ENCODE data around the gene TNFAIP8. TPM values are rescaled to one million over a fixed set of nuclear protein-coding genes. Genes with fewer than 3 reads are reported as not detected.

Gene TNFAIP8
- total RNA-seq, 2 experiments from 2014 or later: 135 to 141 TPM

DNA sequence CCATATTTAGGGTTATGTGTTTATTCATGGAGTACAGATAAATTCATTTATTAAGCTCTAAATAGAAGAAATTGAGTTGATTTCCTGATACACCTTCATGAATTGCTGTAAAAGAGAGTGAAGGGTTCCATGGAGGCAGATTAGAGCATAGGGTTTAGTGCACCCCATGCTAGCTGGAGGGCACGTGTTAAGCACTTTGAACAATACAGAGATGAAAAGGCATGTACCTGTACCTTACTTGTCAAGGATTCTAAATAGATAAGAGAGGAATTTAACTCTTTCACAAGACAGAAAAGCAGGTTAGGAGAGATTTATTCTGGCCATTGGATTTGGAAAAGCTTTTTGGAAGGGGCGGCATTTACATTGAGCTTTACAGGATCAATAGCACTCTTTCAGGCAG is 23.3 kb downstream of the TNFAIP8 start:
- H3K27me3 Mint-ChIP-seq: no peaks in the 10 kb centered on the region
- no peaks in the 10 kb centered on the region for H3K9me3 Mint-ChIP-seq
- TF ChIP-seq, protein P1, sequence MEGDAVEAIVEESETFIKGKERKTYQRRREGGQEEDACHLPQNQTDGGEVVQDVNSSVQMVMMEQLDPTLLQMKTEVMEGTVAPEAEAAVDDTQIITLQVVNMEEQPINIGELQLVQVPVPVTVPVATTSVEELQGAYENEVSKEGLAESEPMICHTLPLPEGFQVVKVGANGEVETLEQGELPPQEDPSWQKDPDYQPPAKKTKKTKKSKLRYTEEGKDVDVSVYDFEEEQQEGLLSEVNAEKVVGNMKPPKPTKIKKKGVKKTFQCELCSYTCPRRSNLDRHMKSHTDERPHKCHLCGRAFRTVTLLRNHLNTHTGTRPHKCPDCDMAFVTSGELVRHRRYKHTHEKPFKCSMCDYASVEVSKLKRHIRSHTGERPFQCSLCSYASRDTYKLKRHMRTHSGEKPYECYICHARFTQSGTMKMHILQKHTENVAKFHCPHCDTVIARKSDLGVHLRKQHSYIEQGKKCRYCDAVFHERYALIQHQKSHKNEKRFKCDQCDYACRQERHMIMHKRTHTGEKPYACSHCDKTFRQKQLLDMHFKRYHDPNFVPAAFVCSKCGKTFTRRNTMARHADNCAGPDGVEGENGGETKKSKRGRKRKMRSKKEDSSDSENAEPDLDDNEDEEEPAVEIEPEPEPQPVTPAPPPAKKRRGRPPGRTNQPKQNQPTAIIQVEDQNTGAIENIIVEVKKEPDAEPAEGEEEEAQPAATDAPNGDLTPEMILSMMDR (IDR thresholded peaks at IDR 0.05): no peak
- ChIA-PET POLR2A (interaction anchor here (0.8 to 5.5 kb wide), 13 partner anchors 9 to 89 kb away, joined by 3 to 71 read pairs (median 4); no protein-coding TSS in a partner anchor), CTCF (interaction anchor here (0.9 to 4.0 kb wide), 8 partner anchors 10 to 111 kb away, joined by 3 to 28 read pairs (median 4); no protein-coding TSS in a partner anchor)
- no peak overlapping the region for H3K4me3 Mint-ChIP-seq
- H3K36me3 Mint-ChIP-seq (ENCODE audit: low read depth): peaks cover 66% of the 10 kb centered on the region
- peak overlapping the region; percentile 93 for H3K27ac Mint-ChIP-seq
- H3K4me1 Mint-ChIP-seq (ENCODE audit: low read depth): peaks cover 81% of the 10 kb centered on the region
- ATAC-seq: no peak
- no peak for DNase-seq
- intact Hi-C loops (cut with micrococcal nuclease): no loop called here

DNA sequence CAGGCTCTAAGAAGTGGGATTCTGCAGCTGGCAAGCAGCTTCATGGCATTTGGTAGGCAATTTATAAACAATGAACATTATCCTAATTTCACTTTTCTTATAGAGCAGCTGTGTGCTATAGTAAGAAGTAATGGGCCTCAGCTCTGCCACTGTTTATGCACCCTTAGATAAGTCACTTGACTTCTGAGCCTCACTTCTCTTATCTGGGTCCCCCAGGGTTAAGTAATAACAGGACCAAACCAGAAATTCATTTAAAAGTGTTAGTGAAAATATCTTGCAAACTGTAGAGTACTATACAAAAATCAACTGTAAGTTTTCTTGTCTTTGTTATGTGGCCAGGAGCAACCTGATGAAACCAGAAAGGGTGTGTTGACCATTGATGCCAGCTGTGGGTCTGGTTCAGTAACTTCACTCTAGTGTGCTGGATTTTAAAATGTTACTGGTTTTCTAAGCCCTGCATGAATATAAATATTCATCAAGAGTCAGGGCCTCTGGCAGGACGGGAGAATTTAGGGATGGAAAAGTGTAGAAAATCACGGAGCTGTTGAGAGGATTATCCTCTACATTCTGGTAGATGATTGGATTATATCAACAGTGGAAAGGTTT is 24.2 kb downstream of the TNFAIP8 start:
- Mint-ChIP-seq H3K27me3 (no peaks in the 10 kb centered on the region), H3K4me1 (ENCODE audit: low read depth) (peaks cover 81% of the 10 kb centered on the region), H3K9me3 (no peaks in the 10 kb centered on the region), H3K36me3 (ENCODE audit: low read depth) (peaks cover 63% of the 10 kb centered on the region), H3K27ac (peak overlapping the region; percentile 93), H3K4me3 (no peak overlapping the region)
- DNase-seq (no peak), ATAC-seq (no peak)
- TF ChIP-seq, protein P1 (IDR thresholded peaks at IDR 0.05): no peak
- CTCF ChIA-PET: interaction anchor here (1.0 to 4.0 kb wide), 6 partner anchors 10 to 64 kb away, joined by 3 to 28 read pairs (median 4); no protein-coding TSS in a partner anchor
- POLR2A ChIA-PET: interaction anchor here (0.6 to 5.5 kb wide), 13 partner anchors 10 to 264 kb away, joined by 3 to 71 read pairs (median 4); no protein-coding TSS in a partner anchor
- intact Hi-C loops (cut with micrococcal nuclease): no loop called here

DNA sequence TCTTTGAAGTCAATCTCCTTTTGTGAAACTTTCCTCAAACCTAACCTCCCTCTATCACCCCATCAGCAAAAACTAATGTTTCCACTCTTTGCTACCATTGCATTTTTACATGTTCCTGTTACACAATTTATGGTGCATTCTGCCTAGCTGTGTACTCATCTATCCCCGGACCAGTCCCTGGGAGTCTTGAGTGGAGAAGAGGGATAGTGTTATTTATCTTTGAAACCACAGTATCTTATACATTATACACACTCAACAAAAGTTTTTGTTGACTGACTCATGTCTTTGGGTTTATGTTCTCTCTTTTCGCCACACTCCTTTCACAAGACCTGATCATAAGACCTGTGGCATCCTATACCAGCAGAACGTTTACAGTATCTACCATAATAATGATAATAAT is 26.4 kb downstream of the TNFAIP8 start:
- CTCF ChIA-PET: interaction anchor here (0.8 kb wide), 1 partner anchor 394 kb away, joined by 3 read pairs; no protein-coding TSS in a partner anchor
- no peak for ATAC-seq
- intact Hi-C loops (cut with micrococcal nuclease): no loop called here

DNA sequence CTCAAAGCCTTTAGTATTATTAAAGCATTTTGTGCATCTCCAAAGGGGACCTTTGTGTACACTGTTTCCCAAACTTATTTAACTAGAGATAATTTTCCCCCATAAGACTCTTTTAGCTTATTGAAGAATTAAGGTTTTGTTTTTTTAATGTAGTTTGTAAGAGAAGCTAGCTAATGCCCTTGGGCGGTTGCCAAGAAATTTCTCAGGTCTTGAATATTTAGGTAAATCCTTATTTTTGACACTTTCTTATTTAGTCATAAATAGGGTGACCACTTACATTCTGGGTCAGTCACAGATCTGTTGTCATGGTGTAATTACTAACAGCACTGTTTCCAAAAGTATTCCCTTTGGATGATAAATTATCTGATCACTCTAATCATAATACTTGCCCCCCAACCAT is 27.2 kb downstream of the TNFAIP8 start:
- H3K36me3 Mint-ChIP-seq (ENCODE audit: low read depth): peaks cover 63% of the 10 kb centered on the region
- no peaks in the 10 kb centered on the region for H3K9me3 Mint-ChIP-seq
- ChIA-PET POLR2A (interaction anchor here (0.5 to 1.4 kb wide), 3 partner anchors 8 to 109 kb away, joined by 3 read pairs; no protein-coding TSS in a partner anchor), CTCF (interaction anchor here (1.2 kb wide), 1 partner anchor 115 kb away, joined by 3 read pairs; no protein-coding TSS in a partner anchor)
- no peaks in the 10 kb centered on the region for H3K27me3 Mint-ChIP-seq
- H3K4me3 Mint-ChIP-seq: no peak overlapping the region
- TF ChIP-seq, protein P1 (IDR thresholded peaks at IDR 0.05): no peak
- intact Hi-C loops (cut with micrococcal nuclease): no loop called here
- DNase-seq: no peak
- H3K4me1 Mint-ChIP-seq (ENCODE audit: low read depth): peaks cover 87% of the 10 kb centered on the region
- ATAC-seq: no peak
- peak overlapping the region; percentile 82 for H3K27ac Mint-ChIP-seq

More for the DNA sequence above, 26.4 kb downstream of the TNFAIP8 start:
- no peaks in the 10 kb centered on the region for H3K9me3 Mint-ChIP-seq
- POLR2A ChIA-PET: interaction anchor here (0.6 to 5.5 kb wide), 3 partner anchors 18 to 1013 kb away, joined by 3 to 71 read pairs (median 3); no protein-coding TSS in a partner anchor
- no peak for DNase-seq
- H3K4me3 Mint-ChIP-seq: no peak overlapping the region
- no peaks in the 10 kb centered on the region for H3K27me3 Mint-ChIP-seq
- H3K36me3 Mint-ChIP-seq (ENCODE audit: low read depth): peaks cover 65% of the 10 kb centered on the region
- H3K4me1 Mint-ChIP-seq (ENCODE audit: low read depth): peaks cover 88% of the 10 kb centered on the region
- H3K27ac Mint-ChIP-seq: peak overlapping the region; percentile 84
- TF ChIP-seq, protein P1 (IDR thresholded peaks at IDR 0.05): no peak

DNA sequence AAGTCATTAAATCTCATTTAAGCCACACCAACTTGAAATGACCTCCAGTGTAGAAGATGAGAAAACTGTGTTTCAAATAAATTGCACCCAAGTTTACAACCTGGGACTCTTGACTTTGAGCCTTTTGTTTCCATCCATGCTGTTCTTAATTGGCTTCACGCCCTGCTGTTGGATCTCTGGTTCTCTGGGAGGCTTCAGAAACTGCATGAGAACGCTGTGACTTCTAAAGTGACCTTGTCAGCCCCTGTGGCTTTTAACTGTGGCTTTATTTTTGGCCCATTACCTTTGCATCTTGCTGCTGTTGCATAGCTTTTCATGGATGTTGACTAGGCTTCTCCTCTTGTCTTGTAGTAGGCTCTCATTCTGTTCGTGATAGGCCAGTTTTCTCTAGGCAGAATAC is 29.3 kb downstream of the TNFAIP8 start:
- Mint-ChIP-seq H3K27me3 (no peaks in the 10 kb centered on the region), H3K9me3 (no peaks in the 10 kb centered on the region), H3K4me1 (ENCODE audit: low read depth) (peaks cover 87% of the 10 kb centered on the region), H3K36me3 (ENCODE audit: low read depth) (peaks cover 66% of the 10 kb centered on the region), H3K4me3 (no peak overlapping the region), H3K27ac (peak overlapping the region; percentile 82)
- no peak for DNase-seq
- ChIA-PET CTCF (interaction anchor here (1.1 to 1.8 kb wide), 2 partner anchors 14 to 27 kb away, joined by 3 to 10 read pairs; no protein-coding TSS in a partner anchor), POLR2A (interaction anchor here (0.8 kb wide), 1 partner anchor 21 kb away, joined by 3 read pairs; no protein-coding TSS in a partner anchor)
- intact Hi-C loops (cut with micrococcal nuclease): no loop called here
- TF ChIP-seq, protein P1 (IDR thresholded peaks at IDR 0.05): no peak
- ATAC-seq: peak; percentile 18

Measured in activated CD8-positive, alpha-beta T cell treated with anti-CD3 and anti-CD28 coated beads for 36 hours (primary cell).